T-helper 22 cell (primary cell): ENCODE measurements around the gene GAB1.

Experiments
- DNase-seq: peaks from one replicate; pipeline ENCODE4 v3.0.0-alpha.2; 2020; ENCODE audit warnings: low read depth

Gene GAB1

DNA sequence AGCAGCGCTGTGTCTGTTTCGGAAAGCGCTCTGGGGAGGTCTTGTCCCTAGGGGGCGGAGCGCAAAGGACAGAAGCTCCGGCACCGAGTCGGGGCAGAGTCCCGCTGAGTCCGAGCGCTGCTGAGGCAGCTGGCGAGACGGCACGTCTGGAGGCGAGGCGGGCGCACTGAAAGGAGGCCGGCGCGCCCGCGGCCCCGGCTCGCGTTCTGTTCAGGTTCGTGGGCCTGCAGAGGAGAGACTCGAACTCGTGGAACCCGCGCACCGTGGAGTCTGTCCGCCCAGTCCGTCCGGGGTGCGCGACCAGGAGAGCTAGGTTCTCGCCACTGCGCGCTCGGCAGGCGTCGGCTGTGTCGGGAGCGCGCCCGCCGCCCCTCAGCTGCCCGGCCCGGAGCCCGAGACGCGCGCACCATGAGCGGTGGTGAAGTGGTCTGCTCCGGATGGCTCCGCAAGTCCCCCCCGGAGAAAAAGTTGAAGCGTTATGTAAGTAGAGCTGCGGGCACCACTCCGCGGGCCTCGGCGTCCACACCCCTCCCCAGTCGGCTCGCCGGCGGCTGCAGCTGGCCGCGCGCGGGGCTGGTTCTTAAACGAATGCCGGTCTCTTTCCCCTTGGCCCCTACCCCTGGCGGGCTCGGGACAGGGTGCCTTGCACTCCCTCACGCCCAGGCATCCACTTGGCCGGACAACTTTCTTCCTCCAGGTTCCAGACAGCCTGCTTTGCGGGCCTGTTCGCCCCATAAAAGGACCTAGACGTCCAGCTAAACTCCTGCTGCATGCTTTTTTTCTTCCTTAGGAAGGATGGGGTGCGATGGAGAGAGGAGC, at the start of gene GAB1:
GAB1 (plus strand) TSS at position 96 of the 819 bp plus-strand sequence; CDS start at position 409, 313 bp downstream.
- no peak for DNase-seq

DNA sequence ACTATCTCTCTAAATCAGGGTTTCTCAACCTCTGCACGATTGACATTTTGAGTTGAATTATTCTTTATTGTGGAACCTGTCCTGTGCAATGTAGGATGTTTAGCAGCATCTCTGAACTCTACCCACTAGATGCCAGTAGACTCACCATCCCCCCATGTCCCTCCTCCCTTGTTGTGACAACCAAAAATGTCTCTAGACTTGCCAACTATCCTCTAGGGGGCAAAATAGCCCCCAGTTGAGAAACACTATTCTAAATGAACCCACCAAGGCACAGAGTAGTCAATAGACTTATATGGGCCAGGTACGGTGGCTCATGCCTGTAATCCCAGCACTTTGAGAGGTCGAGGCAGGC, 49.1 kb upstream of the GAB1 start:
- DNase-seq = no peak

DNA sequence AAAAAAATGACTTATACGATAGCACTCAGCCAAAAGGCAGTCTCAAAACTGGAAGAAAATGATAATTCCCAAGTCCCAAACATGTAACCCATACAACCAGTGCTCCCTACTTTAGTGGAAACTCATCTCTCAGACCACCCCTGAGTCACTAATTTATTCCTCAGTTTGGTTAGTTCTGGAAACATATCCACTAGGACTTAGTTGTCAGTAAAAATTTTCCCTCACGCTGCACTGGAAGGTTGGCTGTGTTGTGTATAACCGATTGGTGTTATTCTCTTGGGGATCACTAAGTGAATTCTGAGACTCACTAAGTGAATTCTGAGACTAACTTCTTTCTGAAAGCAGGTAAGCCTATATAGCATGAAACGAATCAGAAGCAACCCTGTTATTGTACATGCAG, 48.5 kb upstream of the GAB1 start:
- DNase-seq = no peak

DNA sequence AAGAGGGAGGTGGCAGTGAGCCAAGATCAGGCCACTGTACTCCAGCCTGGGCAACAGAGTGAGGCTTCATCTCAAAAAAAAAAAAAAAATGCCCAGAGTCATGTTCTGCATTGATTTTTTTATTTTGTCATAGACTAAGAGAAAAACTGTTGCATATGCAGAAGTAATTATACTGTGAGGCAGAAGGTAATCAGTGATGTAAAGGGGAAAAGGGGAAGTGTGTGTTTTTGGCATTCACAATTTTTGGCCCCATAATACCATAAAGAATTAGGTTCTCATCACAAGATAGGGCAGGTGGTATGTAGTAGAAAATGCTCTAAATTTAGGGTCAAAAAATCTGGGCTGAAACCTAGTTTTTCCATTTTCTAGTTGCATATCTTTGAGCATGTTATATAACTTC, 47.3 kb upstream of the GAB1 start:
- no peak for DNase-seq

DNA sequence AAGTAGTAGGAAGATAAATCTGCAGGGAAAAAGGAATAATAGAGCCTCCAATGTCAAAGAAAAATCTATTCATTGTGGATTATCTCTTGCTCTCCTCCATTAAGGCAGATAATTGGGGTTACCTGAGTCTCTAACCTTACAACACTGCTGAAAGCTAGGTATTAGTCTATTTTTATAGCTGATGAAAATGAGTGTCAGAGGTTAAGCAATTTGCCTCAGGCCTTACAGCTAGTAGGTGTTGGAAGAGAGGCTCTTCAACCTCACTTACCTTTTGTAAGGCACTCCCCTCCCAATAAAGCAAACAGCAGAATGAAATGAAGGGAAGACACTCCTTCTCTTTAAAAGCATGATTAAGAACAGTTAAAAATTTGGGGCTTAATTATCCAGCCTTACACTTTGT, 45.4 kb upstream of the GAB1 start:
- DNase-seq = no peak

DNA sequence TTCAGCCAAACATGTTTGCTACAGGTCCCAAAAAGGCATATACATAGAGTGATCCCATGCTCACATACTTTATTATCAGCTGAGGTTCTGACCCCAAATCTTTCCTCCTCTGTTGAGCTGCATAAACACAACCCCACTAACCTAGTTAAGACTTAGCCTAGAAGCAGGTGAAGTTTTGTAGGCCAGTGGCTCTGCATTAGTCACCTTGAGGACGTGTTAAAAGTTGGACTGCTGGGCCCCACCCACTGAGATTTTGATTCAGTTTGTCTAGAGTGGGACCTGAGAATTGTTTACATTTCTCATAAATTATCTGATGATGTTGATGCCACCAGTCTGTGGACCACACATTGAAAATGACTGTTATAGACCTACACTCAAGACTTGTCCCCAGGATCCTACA, 43.8 kb upstream of the GAB1 start:
- DNase-seq = no peak

DNA sequence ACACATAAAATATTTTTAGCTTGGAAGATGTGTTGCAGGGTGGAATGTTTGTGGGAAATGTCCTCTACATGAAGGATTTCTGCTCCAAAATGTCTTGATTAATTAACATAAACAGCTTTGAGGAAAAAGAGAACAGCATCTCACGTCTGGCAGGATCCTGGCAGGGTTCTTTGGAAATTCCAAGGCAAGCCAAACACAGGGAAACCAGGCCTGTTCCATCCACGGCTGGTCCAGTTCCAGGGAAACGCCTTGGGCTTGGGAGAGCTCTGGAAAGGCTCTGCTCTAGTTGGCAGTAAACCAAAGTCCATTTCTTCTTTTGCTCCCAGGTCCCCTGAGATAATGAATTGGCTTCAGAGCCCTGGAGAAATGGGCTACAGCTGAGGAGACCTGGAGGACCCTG, 42.4 kb upstream of the GAB1 start:
- no peak for DNase-seq

DNA sequence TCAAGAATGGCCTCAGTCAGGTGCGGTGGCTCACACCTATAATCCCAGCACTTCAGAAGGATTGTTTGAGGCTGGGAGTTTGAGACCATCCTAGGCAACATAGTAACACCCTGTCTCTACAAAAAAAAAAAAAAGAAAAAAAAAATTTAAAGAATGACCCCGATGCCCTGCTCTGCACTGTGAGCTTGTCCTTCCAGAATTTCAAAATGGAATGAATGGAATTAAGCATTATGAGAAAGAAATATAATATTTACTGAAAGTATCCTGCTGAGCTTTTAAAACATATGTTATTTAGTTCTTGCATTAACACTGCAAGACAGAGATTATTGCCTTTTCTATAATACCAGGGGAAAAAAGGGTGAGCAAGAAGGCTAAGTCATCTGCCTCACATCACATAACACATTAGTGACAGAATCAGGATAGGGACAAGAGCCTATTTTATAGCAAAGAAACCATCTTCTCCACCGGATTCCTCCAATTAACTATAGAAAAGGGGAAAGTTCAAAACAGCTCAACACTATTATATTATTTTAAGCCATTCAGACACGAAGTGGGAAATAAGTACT, 41.9 kb upstream of the GAB1 start:
- DNase-seq = no peak

DNA sequence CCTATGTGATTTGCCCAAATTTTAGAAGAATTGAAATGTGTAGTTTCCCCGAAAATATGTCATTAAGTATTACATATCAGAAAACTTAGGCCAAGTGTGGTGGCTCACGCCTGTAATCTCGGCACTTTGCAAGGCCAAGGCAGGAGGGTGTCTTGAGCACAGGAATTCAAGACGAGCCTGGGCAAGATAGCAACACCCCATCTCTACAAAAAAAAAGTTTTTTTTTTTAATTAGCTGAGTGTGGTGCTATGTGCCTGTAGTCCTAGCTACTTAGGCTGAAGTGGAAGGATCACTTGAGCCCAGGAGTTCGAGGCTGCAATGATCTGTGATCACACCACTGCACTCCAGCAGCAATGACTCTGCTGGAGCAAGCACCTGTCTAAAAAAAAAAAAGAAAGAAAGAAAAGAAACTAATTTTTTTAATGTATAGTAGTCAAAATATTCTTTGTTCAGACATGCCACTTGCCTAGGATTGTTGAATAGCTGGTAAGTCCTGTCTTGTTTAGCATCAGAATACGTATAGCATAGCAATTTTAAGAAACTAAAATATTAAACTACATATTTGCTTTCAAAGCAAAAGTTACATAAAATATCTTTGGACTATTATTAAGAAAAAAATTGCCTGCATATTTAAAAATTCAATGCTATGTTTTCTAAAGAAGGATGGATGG, 40.1 kb upstream of the GAB1 start:
- no peak for DNase-seq

DNA sequence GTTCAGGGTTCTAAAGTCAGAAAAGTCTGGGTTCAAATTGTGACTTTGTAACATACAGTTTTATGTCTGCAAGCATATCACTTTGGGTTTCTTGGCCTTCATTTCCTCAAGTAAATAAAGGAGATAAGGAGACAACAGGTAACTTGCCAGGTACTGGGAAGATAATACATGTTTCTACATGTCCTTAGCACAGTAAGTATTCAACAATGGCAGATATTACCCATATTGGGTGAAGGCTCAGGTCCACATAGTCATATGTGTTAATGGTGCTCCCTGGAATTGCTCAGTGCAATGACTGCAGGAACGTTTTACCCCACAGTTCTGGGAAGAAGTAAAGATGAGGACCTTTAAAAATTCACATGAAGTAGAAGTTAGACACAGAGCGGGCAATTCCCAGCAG, 35.8 kb upstream of the GAB1 start:
- DNase-seq = no peak

DNA sequence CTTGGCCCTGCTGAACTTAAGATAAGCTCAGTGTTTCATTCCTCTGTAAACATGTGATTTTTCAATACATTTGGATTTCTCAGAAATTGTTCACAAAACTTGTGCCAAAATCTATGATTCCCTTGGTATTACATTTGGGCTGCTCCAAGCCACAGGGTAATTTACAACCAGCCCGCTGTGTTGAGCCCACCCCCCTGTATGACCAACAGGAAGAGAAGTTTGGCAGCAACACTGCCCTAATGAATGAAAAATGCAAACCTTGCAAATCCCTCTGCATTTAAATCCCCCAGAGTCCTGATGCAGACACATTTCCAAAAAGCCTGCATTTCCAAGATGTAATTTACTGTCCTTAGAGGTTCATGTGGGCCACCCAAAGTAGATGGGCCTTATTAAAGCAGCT, 34.1 kb upstream of the GAB1 start:
- no peak for DNase-seq

DNA sequence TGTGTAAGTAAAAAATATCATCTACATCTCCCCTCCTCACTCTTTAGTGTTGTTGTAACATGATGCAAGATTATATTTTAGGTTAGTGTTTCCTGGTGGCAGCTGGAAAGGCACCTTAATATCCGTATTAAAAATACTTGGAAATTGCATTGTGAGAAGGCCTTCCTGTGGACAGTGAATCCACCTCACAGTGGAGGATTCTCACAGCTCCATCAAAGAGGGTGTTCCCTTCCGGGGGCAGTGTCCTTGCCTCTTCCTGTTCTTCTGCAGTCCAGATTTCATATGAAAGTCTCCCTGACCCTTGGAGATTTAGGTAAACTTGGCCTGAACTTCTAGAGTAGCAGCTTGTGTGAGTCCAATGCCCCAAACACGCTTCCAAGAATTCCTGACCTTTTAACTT, 29.9 kb upstream of the GAB1 start:
- DNase-seq = no peak

DNA sequence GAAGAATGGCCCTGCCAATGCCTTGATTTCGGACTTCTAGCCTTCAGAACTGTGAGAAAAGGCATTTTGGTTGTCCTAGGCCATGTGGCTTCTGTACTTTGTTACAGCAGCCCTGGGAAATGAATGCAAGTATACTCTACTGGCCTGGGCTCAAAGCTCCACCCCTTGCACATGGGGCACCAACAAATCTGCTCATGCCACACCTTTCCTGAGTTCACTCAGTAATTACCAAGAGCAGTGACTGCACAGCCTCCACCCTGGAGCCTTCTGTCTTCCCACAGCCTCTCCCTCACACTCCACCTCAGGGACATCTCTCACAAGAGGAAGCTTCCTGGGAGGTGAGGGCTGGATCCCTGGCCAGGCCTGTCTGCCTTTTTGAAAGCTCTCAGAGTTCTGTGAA, 29.1 kb upstream of the GAB1 start:
- DNase-seq = no peak

DNA sequence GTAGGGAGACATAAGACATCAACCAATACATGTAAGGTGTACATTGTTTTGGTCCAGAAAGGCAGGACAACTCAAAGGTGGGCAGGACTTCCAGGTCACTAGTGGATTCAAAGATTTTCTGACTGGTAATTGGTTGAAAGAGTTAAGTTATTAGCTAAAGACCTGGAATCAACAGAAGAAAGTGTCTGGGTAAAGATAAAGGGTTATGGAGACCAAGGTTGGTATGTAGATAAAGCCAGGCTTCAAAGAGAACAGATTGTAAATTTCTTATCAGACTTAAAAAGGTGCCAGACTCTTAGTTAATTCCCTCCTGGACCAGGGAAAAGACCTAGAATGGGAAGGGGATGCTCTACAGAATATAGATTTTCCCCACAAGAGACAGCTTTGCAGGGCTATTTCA, 28.3 kb upstream of the GAB1 start:
- DNase-seq = no peak

DNA sequence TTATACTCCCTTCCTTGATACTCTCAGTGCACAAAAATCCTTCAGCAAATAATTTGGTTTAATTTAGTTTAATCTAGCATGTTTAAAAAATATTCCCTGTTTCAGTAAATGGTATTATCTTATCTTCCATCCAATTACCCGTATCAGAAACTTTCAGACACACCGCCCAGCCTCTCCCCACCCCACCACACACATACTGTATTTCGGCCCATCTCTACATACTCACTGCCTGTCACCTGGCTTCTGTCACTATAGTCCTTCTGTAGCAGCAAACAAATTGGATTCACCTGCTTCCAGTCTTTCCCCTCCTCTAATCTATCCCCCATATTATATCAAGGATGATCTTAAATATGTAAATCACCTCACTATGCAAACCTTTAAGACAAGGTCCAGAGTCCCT, 24.8 kb upstream of the GAB1 start:
- DNase-seq = no peak

DNA sequence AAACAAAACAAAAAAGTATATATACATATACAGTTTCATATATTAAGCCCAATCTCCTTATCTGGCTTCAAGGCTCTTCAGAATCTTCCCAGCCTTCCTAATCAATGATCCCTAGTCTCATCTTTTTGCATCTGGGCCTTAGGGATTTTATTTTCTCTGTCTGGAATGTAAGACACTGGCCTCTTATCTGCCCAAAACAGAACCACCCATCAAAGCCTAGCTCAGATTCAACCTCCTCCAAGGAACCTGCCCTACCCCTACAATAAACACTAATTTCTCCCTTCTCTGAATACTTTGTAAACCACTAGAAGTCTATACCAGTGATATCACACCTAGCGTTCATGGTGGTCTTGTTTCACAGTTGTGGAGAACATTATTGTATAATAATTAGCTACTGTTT, 23.2 kb upstream of the GAB1 start:
- no peak for DNase-seq

DNA sequence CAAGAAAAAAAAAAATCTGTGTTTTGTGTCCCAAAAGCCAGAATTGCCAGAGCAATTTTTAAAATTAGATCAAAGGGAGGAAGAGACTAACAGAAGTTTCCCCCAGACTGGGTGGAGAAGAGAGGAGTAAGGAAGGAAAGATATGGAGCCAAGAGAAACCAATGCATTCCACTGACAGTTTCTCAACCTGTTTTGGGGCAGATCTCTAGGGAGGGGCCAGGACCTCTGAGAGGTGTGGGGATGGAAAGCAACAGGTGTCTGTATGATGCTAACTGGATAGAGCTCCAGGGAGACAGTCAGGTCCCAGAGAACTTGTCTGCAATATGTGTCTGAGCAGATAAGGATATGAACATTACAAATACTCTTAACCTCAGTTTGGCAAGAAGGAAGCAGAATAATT, 22.7 kb upstream of the GAB1 start:
- DNase-seq = no peak

DNA sequence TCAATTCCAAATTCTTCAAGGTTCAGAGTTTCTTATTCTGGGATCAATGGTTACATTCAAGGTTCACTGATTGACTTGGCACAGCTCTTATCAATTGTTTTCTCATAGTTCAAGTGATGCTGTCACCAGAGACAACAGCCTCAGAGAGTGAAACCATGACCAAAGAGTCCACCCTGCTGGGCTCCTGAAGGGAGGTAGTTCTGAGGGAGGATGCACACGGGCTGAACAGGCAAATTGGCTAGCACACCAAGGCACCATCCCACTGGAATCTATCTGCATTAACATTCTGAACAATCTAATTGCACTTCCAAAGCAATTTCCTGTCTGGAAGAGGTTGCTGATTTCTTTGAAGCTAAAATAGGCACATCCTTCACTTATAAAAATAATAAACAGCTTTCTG, 16.6 kb upstream of the GAB1 start:
- DNase-seq = no peak

DNA sequence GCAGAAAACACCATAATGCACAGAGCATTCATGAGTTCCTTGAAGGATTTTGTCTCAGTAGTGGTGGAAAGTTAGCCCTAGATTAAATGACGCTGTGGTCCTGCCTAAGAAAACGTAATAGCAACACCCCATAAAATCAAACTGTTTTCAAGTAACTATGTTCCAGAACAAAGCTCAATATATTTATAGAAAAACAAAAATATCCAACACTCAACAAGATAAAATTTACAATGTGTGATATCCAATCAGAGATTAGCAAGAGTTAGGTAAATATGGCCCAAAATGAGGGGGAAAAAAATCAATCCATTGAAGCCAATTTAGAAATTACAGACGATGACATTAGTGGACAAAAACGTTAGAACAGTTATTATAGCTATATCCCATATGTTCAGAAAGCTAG, 9.9 kb upstream of the GAB1 start:
- DNase-seq = no peak

DNA sequence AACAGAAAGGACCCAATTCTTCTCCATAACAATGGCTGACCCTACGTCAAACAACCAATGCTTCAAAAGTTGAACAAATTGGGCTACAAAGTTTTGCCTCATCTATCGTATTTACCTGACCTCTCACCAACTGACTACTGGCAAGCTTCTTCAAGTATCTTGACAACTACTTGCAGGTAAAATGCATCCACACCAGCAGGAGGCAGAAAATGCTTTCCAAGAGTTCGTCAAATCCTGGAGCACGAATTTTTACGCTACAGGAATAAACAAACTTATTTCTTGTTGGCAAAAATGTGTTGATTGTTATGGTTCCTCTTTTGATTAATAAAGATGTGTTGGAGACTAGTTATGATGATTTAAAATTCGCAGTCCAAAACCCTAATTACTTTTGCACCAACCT, 6.7 kb upstream of the GAB1 start:
- DNase-seq = no peak

DNA sequence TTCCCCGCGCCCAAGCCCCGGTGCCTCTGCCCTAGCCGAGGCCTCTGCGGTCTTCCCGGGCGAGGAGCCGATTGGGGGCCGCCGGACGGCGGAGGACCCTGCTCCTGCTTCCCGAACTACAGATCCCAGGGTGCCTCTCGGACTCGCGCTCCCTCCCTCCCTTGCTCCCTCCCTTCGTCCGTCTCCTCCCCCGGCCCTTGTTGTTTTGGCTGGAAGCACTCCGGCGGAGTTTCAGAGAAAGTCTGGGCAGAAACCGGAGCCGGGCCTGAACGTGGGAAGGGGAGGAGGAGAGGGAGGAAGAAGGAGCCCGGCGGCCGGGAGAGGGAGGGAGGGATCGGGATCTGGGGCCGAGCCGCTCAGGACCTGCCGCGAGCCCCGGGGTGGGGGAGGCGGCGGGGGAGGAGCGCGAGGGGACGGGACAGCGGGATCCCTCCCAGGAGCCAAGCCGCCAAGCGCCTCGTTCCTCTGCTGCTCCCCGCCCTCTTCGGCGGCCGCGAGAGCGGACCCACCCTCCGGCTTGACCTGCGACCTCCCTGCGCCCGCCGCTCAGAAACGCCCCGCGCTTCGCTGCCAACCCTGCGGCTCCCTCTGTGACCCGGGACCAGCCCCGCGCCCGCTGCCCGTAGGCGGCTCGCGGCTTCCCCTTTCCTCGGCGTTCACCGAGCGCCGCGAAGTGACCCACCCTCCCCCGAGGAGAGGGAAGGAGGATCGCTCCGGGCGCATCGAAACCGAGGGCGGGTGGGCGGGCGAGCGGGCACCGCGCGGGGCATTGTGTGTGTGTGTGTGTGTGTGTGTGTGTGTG, 496 bp upstream of the GAB1 start:
- DNase-seq = no peak

DNA sequence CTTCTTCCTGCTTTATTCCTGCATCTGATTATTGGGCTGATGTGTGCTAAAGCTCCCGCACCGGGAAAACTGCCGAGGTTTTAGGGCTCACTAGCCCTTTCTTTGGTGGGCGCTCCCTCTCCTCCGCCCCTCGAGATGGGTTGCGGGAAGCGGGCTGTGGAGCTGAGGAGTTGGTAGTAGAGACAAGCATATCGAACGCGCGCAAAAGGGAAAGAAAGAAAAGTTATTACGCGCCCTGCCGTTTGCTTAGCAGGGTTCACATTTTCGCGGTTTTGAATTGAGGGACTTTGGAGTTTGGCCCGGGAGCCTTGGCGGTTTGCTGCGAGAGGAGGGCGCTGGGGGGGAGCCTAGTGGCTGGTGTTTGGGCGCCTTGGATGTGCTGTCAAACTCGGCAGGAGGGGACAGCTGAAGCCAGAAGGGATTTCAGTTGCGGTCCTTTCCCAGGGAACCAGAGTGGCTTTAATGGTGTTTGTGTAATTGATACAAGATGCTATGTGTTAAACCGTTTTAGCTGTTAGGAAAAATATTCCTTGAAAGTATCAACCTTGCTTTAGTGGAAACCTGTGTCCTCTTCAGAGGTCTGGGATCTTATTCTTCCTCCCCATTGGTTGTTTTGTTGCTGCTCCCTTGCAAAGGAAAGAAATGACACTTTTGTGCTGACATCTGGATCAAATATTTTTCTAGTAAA, 1.1 kb downstream of the GAB1 start:
- DNase-seq = no peak
